Stimulated activated CD8-positive, alpha-beta memory T cell treated with anti-CD3 and anti-CD28 coated beads, Interleukin-12 subunit alpha, Interleukin-12 subunit beta, amount 100 ng/mL, for 24 hours (primary cell): ENCODE data around the gene GSK3B.

Source experiments
- DNase-seq: peaks from one replicate; pipeline ENCODE4 v3.0.0-alpha.2; 2020; ENCODE audit errors: extremely low read depth

GSK3B gene

GRCh38 chr3:119779731-119780383 lies 314.4 kb downstream of the GSK3B start:
- no peak for DNase-seq

GRCh38 chr3:119778811-119779210 lies 315.4 kb downstream of the GSK3B start:
- DNase-seq = no peak

- no peak for DNase-seq
These were observed 316.1 kb downstream of the GSK3B start for GRCh38 chr3:119778176-119778575.

GRCh38 chr3:119776304-119776703 lies 317.9 kb downstream of the GSK3B start:
- no peak for DNase-seq

- DNase-seq = no peak
These were observed 319.8 kb downstream of the GSK3B start for GRCh38 chr3:119774444-119774843.
